ENCODE measurements around the gene SLITRK6.

DNA sequence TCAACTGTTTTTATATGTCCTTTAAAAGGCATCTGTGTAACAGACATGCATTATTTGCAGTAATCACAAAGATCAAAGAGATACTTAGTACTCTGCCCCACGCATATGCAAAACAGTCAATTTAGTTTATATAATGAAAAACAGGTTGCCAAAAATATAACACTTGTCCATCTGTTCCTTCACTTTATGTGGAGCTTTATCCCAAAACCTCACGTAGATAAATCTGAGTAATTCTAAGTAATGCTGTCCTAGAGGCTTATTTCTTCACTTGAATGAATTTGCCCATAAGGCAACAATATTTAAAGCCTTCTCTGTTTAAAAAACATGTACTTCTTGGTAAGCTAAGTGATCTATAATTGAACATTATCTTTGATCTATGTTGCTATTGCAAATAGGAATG is 20.3 kb upstream of the SLITRK6 start:
- TF ChIP-seq, protein P1, sequence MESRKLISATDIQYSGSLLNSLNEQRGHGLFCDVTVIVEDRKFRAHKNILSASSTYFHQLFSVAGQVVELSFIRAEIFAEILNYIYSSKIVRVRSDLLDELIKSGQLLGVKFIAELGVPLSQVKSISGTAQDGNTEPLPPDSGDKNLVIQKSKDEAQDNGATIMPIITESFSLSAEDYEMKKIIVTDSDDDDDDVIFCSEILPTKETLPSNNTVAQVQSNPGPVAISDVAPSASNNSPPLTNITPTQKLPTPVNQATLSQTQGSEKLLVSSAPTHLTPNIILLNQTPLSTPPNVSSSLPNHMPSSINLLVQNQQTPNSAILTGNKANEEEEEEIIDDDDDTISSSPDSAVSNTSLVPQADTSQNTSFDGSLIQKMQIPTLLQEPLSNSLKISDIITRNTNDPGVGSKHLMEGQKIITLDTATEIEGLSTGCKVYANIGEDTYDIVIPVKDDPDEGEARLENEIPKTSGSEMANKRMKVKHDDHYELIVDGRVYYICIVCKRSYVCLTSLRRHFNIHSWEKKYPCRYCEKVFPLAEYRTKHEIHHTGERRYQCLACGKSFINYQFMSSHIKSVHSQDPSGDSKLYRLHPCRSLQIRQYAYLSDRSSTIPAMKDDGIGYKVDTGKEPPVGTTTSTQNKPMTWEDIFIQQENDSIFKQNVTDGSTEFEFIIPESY (IDR thresholded peaks at IDR 0.05): no peak
- TF ChIP-seq, protein P2, sequence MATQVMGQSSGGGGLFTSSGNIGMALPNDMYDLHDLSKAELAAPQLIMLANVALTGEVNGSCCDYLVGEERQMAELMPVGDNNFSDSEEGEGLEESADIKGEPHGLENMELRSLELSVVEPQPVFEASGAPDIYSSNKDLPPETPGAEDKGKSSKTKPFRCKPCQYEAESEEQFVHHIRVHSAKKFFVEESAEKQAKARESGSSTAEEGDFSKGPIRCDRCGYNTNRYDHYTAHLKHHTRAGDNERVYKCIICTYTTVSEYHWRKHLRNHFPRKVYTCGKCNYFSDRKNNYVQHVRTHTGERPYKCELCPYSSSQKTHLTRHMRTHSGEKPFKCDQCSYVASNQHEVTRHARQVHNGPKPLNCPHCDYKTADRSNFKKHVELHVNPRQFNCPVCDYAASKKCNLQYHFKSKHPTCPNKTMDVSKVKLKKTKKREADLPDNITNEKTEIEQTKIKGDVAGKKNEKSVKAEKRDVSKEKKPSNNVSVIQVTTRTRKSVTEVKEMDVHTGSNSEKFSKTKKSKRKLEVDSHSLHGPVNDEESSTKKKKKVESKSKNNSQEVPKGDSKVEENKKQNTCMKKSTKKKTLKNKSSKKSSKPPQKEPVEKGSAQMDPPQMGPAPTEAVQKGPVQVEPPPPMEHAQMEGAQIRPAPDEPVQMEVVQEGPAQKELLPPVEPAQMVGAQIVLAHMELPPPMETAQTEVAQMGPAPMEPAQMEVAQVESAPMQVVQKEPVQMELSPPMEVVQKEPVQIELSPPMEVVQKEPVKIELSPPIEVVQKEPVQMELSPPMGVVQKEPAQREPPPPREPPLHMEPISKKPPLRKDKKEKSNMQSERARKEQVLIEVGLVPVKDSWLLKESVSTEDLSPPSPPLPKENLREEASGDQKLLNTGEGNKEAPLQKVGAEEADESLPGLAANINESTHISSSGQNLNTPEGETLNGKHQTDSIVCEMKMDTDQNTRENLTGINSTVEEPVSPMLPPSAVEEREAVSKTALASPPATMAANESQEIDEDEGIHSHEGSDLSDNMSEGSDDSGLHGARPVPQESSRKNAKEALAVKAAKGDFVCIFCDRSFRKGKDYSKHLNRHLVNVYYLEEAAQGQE (IDR thresholded peaks at IDR 0.05): no peak
- TF ChIP-seq EGR1 (IDR thresholded peaks at IDR 0.05; ENCODE audit: low read depth in 2 of 2): no peak
- TF ChIP-seq, protein P3, sequence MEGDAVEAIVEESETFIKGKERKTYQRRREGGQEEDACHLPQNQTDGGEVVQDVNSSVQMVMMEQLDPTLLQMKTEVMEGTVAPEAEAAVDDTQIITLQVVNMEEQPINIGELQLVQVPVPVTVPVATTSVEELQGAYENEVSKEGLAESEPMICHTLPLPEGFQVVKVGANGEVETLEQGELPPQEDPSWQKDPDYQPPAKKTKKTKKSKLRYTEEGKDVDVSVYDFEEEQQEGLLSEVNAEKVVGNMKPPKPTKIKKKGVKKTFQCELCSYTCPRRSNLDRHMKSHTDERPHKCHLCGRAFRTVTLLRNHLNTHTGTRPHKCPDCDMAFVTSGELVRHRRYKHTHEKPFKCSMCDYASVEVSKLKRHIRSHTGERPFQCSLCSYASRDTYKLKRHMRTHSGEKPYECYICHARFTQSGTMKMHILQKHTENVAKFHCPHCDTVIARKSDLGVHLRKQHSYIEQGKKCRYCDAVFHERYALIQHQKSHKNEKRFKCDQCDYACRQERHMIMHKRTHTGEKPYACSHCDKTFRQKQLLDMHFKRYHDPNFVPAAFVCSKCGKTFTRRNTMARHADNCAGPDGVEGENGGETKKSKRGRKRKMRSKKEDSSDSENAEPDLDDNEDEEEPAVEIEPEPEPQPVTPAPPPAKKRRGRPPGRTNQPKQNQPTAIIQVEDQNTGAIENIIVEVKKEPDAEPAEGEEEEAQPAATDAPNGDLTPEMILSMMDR (IDR thresholded peaks at IDR 0.05; ENCODE audit: low read depth, low read length, missing input control): no peak
- TF ChIP-seq RAD21 (IDR thresholded peaks at IDR 0.05): no peak
- TF ChIP-seq RXRA (IDR thresholded peaks at IDR 0.05): no peak
- TF ChIP-seq, protein P4, sequence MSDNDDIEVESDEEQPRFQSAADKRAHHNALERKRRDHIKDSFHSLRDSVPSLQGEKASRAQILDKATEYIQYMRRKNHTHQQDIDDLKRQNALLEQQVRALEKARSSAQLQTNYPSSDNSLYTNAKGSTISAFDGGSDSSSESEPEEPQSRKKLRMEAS (IDR thresholded peaks at IDR 0.05): no peak
- no peak for TF ChIP-seq JUND (IDR thresholded peaks at IDR 0.05)
